ENCODE measurements around the gene BAIAP2. TPM values are rescaled to one million over a fixed set of nuclear protein-coding genes. Genes with fewer than 3 reads are reported as not detected.

BAIAP2 gene
- total RNA-seq, 1 donor from 2014 or later, result 14.4 TPM

DNA sequence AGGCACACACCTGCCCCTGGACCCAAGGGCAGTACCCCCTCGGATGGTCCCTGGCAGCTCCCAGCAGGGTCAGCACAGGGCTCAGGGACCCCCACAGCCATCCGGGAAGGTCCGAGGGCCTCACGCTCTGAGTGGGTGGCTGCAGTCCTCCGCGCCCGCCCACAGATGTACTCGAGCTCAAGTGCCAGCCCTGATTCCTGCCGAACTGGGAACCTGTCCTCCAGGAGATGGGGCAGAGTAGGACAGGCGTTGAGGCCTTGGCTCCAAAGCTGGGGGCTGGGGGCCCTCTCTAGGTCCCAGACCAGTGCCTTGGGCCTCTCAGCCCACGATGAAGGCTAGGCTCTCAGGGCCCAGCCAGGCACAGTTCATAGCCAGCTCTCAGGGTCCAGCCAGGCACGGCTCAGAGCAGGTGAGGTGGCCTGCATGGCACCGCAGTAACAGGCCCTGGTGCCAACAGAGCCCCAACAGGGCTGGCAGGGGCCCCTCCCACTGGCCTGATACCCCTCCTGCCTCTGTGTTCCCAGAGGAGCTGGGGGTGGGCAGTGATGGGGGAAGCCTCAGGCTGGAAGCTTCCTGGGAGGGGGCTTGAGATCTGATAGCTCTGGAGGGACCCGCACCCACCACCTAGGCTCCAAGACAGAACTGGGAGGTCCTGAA lies 94.9 kb downstream of the BAIAP2 start:
- Histone ChIP-seq H3K27me3 (no peaks in the 10 kb centered on the region), H3K9me3 (no peaks in the 10 kb centered on the region), H3K4me3 (no peak overlapping the region), H3K36me3 (no peaks in the 10 kb centered on the region), H3K27ac (no peak overlapping the region), H3K4me1 (no peaks in the 10 kb centered on the region)
- intact Hi-C loops (cut with DNase I), result no loop called here
- TF ChIP-seq, protein P1, sequence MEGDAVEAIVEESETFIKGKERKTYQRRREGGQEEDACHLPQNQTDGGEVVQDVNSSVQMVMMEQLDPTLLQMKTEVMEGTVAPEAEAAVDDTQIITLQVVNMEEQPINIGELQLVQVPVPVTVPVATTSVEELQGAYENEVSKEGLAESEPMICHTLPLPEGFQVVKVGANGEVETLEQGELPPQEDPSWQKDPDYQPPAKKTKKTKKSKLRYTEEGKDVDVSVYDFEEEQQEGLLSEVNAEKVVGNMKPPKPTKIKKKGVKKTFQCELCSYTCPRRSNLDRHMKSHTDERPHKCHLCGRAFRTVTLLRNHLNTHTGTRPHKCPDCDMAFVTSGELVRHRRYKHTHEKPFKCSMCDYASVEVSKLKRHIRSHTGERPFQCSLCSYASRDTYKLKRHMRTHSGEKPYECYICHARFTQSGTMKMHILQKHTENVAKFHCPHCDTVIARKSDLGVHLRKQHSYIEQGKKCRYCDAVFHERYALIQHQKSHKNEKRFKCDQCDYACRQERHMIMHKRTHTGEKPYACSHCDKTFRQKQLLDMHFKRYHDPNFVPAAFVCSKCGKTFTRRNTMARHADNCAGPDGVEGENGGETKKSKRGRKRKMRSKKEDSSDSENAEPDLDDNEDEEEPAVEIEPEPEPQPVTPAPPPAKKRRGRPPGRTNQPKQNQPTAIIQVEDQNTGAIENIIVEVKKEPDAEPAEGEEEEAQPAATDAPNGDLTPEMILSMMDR (IDR thresholded peaks at IDR 0.05), result no peak
- DNase-seq (ENCODE audit: low spot score in 2 of 2), result no peak

DNA sequence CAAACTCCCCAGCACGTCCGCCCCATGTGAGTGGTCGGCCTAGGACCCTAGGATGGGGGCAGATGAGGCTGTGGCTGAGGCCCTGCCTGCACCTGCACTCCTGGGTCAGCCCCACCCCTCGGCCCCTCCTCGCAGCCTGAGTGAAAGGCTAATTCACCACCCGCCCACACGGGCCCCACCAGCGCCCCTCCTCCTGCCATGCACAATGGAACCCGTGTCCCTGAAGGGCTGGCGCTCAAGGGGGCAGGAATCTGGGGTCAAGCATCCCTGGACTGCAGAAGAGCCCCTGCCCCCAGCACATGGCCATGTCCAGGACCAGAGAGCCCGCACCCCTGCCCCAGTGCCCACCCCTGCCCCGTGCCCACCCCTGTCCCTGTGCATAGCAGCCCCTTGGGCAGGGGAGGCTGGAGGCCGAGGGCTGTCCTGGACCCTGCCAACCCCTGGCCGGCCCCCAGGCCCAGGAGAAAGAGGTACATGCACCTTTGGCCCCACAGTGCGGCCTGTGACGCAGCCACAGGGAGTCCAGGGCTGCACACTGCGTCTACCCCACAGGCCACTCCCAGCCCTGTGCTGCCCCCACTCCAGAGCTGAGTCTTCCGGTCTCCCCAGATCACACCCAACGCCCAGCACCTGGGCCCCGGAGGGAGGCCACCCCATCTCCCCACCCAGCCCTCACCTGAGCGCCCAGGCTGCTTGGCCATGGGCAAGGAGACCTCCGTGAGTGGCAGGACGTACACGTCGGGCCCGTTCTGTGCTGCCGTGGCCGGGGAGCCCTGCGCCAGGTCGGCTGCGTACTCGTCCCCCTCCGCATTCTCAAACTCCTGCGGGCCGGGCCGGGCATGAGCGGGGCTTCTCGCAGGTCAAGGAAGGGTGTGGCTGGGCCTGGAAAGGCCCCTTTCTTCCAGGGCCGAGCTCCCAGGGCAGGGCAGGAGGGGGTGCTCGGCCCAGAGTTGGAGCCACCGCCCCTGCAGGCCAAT lies 95.7 kb downstream of the BAIAP2 start:
- no peaks in the 10 kb centered on the region for H3K36me3 ChIP-seq
- no peak overlapping the region for H3K4me3 ChIP-seq
- intact Hi-C loops (cut with DNase I), result no loop called here
- H3K27ac ChIP-seq, result no peak overlapping the region
- TF ChIP-seq, protein P1 (IDR thresholded peaks at IDR 0.05), result no peak
- H3K4me1 ChIP-seq, result no peaks in the 10 kb centered on the region
- no peaks in the 10 kb centered on the region for H3K9me3 ChIP-seq
- no peaks in the 10 kb centered on the region for H3K27me3 ChIP-seq
- no peak for DNase-seq (ENCODE audit: low spot score in 2 of 2)

DNA sequence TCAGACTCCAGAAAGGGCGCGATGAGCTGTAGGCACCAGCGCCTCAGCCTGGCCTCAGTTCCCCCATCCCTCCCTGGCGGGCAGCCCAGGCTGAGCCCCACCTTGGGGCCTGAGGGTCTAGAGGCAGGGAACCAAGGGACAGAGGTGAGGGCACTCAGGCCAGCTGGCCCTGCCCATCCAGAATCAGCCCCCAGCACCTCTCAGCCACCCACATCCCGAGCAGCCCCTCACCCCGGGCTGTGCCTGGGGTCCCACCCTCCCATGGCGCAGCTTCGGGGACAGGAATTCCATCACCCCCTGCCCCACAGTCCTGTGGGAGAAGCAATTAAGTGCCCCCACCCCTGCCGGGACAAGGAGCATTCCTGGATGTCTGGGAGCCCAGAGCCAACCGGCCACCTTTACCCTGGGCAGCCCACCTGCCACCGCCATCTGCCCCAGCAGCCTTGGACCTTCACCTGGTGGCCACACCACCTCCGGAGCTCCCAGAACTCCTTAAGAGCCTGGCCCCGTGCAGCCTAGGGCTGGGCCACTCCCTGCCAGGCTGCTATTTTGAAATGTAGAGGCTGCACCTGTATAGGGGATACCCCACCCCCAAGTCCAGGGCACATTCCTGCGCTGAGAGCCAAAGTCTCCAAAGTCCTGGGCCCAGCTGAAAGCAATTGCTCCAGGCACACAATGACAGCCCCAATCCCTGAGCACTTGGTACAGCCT lies 96.7 kb downstream of the BAIAP2 start:
- Histone ChIP-seq H3K4me1 (no peaks in the 10 kb centered on the region), H3K27ac (no peak overlapping the region), H3K9me3 (no peaks in the 10 kb centered on the region), H3K4me3 (no peak overlapping the region), H3K27me3 (no peaks in the 10 kb centered on the region), H3K36me3 (no peaks in the 10 kb centered on the region)
- intact Hi-C loops (cut with DNase I), result no loop called here
- DNase-seq (ENCODE audit: low spot score in 2 of 2), result no peak
- TF ChIP-seq, protein P1 (IDR thresholded peaks at IDR 0.05), result no peak

DNA sequence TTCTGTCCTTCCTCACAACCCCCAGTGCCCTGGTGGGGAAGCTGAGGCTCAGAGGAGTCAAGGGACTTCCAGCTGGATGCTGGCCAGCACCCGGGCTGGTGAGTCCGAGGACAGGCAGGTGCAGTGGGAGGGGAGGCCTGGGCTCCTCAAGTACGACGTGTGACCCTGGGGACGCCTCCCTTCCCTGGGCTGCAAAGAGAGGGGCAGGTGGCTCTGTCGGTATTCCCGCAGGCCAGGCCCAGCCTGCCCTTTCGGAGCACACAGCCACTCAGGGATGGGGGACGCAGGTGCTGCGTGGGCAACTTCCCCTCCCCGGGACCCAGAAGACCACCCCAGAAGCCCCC lies 97.2 kb downstream of the BAIAP2 start:
- no peak for DNase-seq (ENCODE audit: low spot score in 2 of 2)
- no peaks in the 10 kb centered on the region for H3K36me3 ChIP-seq
- intact Hi-C loops (cut with DNase I), result no loop called here
- H3K4me3 ChIP-seq, result no peak overlapping the region
- no peaks in the 10 kb centered on the region for H3K4me1 ChIP-seq
- TF ChIP-seq, protein P1 (IDR thresholded peaks at IDR 0.05), result no peak
- no peaks in the 10 kb centered on the region for H3K9me3 ChIP-seq
- no peaks in the 10 kb centered on the region for H3K27me3 ChIP-seq
- H3K27ac ChIP-seq, result no peak overlapping the region

DNA sequence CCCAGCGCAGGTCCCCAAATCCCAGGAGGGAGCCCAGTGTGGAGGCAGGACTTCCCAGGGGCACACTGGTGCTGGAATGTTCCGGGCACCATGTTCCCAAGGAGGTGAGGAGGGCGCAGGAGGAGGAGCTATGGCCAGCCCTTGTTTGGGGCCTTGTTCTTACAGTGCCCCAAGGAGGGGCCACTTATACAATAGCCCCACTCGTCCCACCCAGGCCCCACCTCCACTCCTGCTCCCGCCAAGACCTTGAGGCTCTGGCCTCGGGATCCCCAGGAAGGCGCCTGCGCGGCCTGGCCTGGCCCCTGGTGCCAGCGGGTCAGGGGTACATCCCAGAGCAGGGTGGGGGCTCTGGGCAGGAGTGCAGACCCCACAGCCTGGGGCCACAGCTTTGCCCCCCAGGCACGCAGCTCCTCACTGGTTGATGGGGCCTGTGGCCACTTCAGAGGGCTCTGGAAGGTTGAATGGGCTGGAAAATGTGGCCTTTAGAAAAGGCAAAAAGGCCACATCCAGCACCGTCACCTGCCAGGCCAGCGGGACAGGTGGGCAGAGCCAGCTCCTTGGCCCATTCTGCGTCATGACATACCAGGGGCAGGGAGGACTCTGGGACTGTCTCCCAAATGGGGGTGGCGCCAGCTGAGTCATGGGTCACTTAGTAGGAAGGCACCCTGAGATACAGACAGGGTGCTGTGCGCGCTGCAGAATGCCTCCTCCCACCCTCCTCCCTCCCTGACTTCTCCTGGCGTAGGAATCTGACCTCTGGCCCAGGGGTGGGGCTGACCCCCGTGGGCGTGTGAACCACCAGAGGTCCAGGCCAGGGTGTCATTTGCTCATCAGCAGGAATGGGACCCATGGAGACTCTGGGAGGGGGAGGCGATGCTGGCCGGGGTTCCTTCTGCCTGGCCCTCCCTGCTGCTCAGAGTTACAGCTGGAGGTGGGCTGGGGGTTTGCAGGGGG lies 98.1 kb downstream of the BAIAP2 start:
- Histone ChIP-seq H3K27me3 (no peaks in the 10 kb centered on the region), H3K27ac (no peak overlapping the region), H3K4me3 (no peak overlapping the region), H3K9me3 (no peaks in the 10 kb centered on the region), H3K4me1 (no peaks in the 10 kb centered on the region), H3K36me3 (no peaks in the 10 kb centered on the region)
- no peak for DNase-seq (ENCODE audit: low spot score in 2 of 2)
- TF ChIP-seq, protein P1 (IDR thresholded peaks at IDR 0.05), result no peak
- intact Hi-C loops (cut with DNase I), result no loop called here

Data from ascending aorta (tissue), 2 donors.